ENCODE data around the gene ISOC1.

DNA sequence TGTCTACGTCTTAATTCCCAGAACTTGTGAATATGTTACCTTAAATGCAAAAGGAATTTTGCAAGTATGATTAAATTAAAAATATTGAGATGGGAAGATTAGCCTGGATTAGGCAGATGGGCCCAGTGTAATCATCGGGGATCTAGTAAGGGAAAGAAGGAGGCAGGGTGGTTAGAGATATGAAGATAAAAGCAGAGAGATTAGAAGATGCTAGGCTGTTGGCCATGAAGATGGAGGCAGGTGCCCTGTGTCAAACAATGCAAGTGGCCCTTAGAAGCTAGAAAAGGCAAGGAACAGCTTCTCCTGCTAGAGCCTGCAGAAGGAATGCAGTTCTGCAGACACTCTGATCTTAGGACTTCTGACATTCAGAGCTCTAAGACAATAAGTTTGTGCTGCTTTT, 28.8 kb upstream of the ISOC1 start:
- TF ChIP-seq, protein P1, sequence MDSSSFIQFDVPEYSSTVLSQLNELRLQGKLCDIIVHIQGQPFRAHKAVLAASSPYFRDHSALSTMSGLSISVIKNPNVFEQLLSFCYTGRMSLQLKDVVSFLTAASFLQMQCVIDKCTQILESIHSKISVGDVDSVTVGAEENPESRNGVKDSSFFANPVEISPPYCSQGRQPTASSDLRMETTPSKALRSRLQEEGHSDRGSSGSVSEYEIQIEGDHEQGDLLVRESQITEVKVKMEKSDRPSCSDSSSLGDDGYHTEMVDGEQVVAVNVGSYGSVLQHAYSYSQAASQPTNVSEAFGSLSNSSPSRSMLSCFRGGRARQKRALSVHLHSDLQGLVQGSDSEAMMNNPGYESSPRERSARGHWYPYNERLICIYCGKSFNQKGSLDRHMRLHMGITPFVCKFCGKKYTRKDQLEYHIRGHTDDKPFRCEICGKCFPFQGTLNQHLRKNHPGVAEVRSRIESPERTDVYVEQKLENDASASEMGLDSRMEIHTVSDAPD (CRISPR knock-in tag; IDR thresholded peaks at IDR 0.05), result no peak
- TF ChIP-seq ZNF879 (CRISPR knock-in tag; IDR thresholded peaks at IDR 0.05), result no peak
- TF ChIP-seq, protein P2, sequence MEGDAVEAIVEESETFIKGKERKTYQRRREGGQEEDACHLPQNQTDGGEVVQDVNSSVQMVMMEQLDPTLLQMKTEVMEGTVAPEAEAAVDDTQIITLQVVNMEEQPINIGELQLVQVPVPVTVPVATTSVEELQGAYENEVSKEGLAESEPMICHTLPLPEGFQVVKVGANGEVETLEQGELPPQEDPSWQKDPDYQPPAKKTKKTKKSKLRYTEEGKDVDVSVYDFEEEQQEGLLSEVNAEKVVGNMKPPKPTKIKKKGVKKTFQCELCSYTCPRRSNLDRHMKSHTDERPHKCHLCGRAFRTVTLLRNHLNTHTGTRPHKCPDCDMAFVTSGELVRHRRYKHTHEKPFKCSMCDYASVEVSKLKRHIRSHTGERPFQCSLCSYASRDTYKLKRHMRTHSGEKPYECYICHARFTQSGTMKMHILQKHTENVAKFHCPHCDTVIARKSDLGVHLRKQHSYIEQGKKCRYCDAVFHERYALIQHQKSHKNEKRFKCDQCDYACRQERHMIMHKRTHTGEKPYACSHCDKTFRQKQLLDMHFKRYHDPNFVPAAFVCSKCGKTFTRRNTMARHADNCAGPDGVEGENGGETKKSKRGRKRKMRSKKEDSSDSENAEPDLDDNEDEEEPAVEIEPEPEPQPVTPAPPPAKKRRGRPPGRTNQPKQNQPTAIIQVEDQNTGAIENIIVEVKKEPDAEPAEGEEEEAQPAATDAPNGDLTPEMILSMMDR (CRISPR knock-in tag; IDR thresholded peaks at IDR 0.05), result no peak
- TF ChIP-seq ZZZ3 (CRISPR knock-in tag; IDR thresholded peaks at IDR 0.05; ENCODE audit: borderline replicate concordance), result no peak
- TF ChIP-seq GLI4 (CRISPR knock-in tag; IDR thresholded peaks at IDR 0.05; ENCODE audit: borderline replicate concordance), result no peak
- TF ChIP-seq TCF7 (IDR thresholded peaks at IDR 0.05; ENCODE audit: low read depth), result no peak
- no peak for TF ChIP-seq EHMT2 (IDR thresholded peaks at IDR 0.05; ENCODE audit: borderline replicate concordance, low read depth, low read length)
- TF ChIP-seq ESRRA (CRISPR knock-in tag; IDR thresholded peaks at IDR 0.05; ENCODE audit: low read depth), result no peak
- TF ChIP-seq BRCA1 (CRISPR knock-in tag; IDR thresholded peaks at IDR 0.05), result no peak
- TF ChIP-seq, protein P3, sequence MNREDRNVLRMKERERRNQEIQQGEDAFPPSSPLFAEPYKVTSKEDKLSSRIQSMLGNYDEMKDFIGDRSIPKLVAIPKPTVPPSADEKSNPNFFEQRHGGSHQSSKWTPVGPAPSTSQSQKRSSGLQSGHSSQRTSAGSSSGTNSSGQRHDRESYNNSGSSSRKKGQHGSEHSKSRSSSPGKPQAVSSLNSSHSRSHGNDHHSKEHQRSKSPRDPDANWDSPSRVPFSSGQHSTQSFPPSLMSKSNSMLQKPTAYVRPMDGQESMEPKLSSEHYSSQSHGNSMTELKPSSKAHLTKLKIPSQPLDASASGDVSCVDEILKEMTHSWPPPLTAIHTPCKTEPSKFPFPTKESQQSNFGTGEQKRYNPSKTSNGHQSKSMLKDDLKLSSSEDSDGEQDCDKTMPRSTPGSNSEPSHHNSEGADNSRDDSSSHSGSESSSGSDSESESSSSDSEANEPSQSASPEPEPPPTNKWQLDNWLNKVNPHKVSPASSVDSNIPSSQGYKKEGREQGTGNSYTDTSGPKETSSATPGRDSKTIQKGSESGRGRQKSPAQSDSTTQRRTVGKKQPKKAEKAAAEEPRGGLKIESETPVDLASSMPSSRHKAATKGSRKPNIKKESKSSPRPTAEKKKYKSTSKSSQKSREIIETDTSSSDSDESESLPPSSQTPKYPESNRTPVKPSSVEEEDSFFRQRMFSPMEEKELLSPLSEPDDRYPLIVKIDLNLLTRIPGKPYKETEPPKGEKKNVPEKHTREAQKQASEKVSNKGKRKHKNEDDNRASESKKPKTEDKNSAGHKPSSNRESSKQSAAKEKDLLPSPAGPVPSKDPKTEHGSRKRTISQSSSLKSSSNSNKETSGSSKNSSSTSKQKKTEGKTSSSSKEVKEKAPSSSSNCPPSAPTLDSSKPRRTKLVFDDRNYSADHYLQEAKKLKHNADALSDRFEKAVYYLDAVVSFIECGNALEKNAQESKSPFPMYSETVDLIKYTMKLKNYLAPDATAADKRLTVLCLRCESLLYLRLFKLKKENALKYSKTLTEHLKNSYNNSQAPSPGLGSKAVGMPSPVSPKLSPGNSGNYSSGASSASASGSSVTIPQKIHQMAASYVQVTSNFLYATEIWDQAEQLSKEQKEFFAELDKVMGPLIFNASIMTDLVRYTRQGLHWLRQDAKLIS (CRISPR knock-in tag; IDR thresholded peaks at IDR 0.05), result no peak
- TF ChIP-seq POLR2AphosphoS2 (IDR thresholded peaks at IDR 0.05; ENCODE audit: low read depth, low read length), result no peak
- no peak for TF ChIP-seq MYC (CRISPR knock-in tag; IDR thresholded peaks at IDR 0.05; ENCODE audit: borderline replicate concordance)
- no peak for TF ChIP-seq SALL2 (CRISPR knock-in tag; IDR thresholded peaks at IDR 0.05)
- TF ChIP-seq SRF (IDR thresholded peaks at IDR 0.05; ENCODE audit: low read depth, low read length), result no peak
